HG03558 (cell line): ENCODE results near the gene RBM47.
A peak's percentile ranks its signal among the peaks of the same experiment; 100 is the strongest.
"Not testable (repeated sequence)": the region's sequence is repeated elsewhere in the genome, so short reads cannot be mapped to it uniquely, and the experiment has no call there.

ENCODE experiments used
- ATAC-seq: cut with Tn5 transposase; IDR thresholded peaks from one replicate; pipeline ENCODE4 v1.9.1; 2021; ENCODE audit warnings: moderate number of reproducible peaks; ENCODE audit not compliant: unreplicated experiment; ENCODE audit errors: extremely low read depth

Gene RBM47

DNA sequence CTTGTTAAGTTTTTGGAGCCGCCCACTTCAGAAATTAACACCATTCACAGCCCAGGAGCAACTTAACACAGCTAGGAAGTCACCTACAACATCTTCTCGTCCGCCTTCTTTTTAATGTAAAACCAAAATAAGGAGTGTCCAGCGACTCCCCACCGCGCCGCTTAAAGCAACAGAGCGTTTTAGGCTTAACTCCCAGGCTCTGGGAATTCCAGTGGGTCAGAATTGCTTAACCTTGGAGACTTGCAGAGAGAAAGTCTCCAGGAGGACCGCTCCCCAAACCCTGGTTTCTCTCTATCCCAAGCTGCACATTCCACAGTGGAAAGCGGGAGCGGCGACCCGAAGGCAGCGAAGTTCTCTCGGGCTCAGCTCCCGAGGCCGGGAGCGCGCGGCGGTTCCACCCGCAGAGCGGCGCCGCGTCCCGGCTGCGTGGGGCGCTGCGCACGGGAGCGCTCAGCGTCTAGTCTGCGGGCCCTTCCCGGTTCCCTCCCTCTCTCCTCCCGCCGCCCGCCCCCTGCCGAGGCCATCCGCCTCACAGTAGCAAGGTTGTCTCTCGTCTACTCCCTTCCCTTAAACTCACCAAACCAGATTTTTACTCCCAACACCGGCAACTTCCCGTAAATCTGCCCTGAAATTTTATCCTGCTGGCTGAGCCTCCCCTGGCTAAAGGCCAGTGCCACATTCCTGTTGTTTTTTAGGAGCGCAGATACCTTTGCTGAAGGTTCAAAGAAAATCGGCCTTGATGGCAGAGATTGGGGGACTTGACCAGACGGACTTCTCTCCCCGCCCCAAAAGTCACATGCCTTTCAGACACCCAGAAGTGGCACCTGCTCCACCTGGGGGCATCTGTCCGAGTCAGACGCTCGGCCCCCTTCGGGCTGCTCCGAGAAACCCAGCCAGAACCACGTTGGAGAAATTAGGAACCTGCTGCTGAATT is at the start of gene RBM47:
Gene RBM47, minus strand, starts transcription at position 464 of the 934 bp plus-strand sequence. CDS start 190,971 bp downstream, outside the sequence.
- ATAC-seq: no peak

GRCh38 chr4:40678421-40678820 is 48.8 kb upstream of the RBM47 start:
- ATAC-seq: no peak

DNA sequence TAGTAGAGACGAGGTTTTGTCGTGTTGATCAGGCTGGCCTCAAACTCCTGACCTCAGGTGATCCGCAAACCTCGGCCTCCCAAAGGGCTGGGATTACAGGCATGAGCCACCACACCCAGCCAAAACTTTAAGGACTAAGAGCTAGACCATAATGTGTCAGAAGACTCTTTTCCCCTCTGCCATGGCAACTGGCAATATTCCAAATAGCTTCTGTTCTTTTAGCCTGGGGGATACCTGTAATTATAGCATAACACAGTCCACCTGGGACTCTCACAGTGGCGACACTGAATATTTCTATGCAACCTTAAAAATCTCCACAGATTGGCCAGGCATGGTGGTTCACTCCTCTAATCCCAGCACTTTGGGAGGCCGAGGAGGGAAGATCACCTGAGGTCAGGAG is 45.5 kb upstream of the RBM47 start:
- ATAC-seq: no peak

- peak; percentile 74 for ATAC-seq
Observed at GRCh38 chr4:40672528-40673522, 43.2 kb upstream of the RBM47 start.

GRCh38 chr4:40669504-40669903 is 39.8 kb upstream of the RBM47 start:
- no peak for ATAC-seq

DNA sequence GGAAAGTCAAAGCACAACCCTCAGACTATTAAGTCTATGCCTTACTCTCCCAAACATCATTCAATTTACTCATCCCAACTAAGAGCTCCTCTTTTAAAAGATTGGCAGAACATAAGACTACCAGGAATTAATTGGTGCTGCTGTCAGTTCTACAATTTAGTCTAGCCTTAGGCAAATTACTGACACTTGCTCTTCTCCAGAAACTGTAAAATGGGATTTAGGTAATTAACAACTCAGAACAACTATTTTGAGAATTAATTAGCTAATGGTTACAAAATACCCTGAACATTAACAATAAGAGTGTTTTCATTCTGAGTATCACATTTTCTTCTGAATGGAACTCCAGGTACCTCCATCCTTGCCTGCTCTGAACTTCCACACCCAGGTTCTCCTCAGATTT is 36.2 kb upstream of the RBM47 start:
- ATAC-seq: no peak

- ATAC-seq: peak; percentile 73
Observed at GRCh38 chr4:40662962-40663604, 33.4 kb upstream of the RBM47 start.

DNA sequence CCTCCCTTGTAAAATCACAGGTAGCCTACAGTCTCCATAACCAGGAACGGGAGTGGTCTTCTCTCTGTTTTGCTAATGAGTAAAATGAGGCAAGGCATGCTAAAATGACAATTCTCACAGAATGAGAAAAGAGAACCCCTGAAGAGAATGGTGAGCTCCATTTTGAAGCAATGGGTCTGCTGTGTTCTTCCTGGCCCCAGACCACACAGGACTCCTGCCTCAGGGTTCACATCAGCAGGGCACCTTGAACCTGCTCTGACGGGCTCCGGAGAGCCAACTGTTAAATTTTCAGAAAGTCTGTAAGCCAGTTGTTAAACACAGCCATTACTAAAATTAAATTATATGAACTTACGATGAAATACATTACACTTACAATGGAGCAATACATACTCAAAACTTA is 32.1 kb upstream of the RBM47 start:
- ATAC-seq: no peak

- ATAC-seq: peak; percentile 94
Observed at GRCh38 chr4:40656201-40656863, 26.7 kb upstream of the RBM47 start.

DNA sequence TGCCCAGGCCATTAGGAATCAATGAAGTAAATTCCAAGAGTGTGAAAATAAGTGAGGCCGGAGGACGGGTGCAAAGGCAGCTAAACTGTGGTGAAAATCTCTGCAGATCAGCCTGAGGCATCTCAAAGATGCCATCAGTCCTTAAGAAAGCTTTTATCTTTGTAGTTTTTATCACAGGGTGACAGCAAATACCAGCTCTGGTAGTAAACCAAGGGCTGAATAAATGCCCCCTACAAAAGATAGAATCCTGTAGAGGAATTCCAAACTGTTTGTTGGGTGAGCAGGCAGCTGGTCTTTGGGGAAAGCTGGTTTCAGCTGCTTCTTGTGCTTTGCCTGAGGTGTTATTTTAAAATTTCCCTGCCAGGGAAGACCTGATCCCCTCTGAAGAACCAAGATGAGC is 21.6 kb upstream of the RBM47 start:
- ATAC-seq: no peak

DNA sequence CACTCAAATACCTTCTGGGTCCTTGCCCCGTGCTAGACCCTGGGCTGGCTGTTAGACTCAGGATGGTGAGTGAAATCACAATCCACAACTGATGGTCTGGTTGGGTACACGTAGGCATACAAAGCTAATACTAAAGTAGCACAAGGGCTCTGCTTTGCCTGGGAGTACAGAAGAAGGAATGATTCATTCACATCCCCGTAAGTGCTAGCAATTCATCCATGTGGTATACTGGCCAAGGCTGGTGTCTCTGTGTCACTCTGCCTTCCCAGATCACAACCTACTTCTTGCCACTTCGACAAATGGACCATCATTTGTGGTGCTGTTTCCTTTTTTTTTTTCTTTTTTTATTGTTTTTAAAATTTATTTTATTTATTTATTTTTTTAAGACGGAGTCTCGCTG is 19.7 kb upstream of the RBM47 start:
- ATAC-seq: no peak

DNA sequence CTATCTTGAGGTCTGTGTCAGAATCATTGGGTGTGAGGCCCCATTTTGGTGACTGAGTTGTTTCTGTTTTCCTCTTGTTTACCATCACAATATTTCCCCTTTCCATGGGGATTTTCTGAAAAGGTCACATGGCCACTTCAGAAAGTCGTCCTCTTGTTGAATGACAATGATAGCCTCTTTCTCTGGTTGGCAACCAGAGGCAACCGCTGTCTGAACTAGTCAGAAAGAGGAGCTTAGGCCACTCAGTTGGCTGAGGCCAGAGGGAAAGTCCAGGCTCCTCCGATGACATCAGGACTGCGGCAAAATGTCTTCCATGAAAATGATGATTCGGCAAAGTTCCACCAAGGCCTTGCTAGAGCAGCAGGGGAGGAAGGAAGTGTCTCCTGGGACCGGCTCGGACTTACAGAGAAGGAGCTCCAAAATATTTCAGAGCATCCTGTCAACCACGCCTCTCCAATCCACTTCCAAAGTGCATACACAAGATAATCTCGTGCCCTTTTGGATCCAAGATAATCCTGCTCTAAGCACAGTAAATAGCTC is 19.1 kb upstream of the RBM47 start:
- ATAC-seq: no peak

- ATAC-seq: no peak
Observed at GRCh38 chr4:40648131-40648530, 18.5 kb upstream of the RBM47 start.

GRCh38 chr4:40645586-40645985 is 15.9 kb upstream of the RBM47 start:
- ATAC-seq: no peak

- no peak for ATAC-seq
Observed at GRCh38 chr4:40632080-40632479, 2.4 kb upstream of the RBM47 start.

DNA sequence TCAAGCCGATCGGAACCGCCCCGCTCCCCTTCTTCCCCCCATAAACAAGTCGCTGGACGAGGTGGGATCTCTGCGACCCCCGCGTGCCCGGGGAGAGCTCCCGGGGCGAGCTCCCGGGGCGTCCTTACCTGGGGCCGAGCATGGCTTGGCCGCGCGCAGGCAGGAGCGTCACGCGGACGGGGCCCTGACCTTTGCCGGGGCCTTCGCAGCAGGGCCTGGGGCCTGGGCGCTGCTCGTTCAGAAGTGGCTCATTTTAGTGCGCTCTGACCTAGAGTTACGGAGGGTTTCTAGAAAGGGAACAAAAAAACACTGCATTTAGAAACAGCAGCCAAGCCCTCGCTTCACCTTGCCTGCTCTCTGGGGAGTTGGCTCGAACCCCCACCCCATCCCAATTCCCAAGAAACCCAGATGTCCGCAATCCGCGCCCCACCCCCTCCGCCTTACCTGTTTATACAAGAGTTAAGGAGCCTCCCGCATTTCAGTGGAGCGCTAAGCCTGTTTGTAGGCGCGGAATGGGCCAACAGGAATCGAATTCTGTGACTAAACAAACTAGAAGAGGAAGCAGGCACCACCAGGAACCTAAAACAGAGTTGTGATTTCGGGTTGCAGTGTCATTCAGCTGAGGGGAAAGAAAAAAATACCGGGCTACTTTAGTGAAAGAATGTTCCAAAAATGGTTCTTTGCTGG is 814 bp upstream of the RBM47 start:
- no peak for ATAC-seq

GRCh38 chr4:40628888-40629287 is 776 bp downstream of the RBM47 start:
- ATAC-seq: no peak

DNA sequence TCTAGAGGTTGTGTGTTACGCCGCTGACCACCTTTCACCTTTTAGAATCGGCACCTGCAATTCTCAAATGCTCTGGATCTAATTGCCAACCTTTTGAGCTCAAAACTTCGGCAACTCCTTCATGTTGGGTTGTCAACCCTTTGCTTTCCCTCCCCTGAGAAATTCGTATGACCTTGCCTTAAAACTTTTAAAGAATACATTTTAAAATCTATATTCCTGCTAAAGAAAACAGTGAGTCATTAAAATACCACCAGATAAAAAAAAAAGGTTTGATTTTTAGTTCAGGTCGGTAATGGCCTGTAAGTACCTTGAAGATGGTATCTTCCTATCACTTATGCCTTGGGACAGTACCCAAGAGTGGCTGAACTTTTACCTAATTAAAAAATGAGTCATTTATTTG is 1.3 kb downstream of the RBM47 start:
- not testable (repeated sequence) for ATAC-seq

DNA sequence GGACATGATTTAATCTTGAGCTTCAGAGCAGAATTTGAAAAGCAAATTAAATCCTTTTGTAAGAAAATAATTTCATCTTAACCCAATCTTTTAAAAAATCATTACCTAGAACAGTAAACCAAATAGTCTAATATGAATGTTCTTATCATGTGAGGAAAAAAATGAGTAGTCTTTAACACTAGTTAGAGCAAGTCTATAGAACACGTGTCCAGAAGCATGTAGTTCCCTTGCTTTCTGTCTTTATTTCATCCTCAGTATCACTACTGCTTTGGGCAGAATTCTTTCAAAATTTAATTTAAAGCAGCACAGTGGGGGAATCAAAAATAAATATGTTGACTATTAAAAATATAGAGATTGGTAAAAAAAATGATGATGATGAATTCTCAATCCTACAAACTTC is 2.1 kb downstream of the RBM47 start:
- no peak for ATAC-seq
